AG04449 (cell line): ENCODE data around the gene FNDC3B.

Experiments used
- CTCF ChIA-PET: fragments of 350-600 bp; formaldehyde crosslinking; extraction: SDS; loops from one replicate; lab custom pipeline; 2021; ENCODE audit warnings: antibody characterized with exemption; lab: Yijun Ruan, JAX
- POLR2A ChIA-PET: fragments of 400-600, 350-600 bp; formaldehyde crosslinking; extraction: SDS; loops from one replicate; lab custom pipeline; 2020; ENCODE audit warnings: antibody characterized with exemption, inconsistent platforms; lab: Yijun Ruan, JAX
- DNase-seq: peaks from one replicate; pipeline ENCODE4 v3.0.0-alpha.2; 2010; ENCODE audit warnings: low read depth, low spot score
- H3K4me3 ChIP-seq: 2 replicates; pipeline ENCODE4 v1.5.1; 2011; ENCODE audit warnings: low read depth, mild to moderate bottlenecking, control low read depth, low read length
- TF ChIP-seq, protein P1 (sequence below): IDR thresholded peaks from one replicate; pipeline ENCODE4 v1.5.1; 2011; ENCODE audit warnings: mild to moderate bottlenecking, moderate library complexity, low read length, control low read depth, inconsistent platforms; ENCODE audit not compliant: insufficient read depth; ENCODE audit errors: missing control alignments

Gene FNDC3B

DNA sequence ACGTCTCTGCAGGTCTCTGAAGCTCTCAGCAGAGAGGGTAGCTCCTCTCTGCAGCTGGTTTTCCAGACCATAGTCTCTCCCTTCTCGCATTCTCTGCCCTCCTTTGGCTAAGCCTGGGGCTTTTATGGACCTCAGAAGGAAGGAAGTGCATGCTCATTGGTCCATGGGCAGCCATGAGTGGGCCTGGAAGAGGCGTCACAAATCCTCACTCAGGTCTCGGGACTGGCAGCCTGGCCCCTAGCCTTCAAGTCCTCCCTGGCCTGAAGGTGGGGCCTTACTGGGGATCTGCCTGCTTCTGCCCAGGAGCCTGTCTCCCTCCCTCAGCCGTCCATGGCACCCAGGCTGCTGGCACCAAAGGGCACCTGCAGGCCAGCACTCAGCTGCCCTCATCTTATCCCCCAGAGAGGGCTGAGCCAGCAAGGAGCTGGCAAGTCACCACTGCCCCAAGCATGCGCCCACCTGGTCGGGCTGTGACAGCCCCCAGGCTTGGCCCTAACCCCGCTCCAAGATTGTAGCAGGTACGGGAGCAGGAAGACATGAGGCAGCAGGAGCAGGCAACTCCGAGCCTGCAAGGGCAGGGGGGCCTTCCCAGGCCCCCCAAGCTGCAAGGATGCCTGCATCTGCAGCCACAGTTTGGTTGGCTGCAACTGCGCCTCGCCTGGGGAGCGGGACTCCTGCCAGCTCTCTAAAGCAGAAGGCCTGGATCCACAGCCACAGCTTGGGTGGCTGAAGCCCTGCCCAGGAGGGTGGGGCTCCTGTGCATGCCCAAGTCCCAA, 371.5 kb downstream of the FNDC3B start:
- ChIA-PET CTCF (no interaction called here), POLR2A (interaction anchor here (1.2 kb wide), 1 partner anchor 19 kb away, joined by 3 read pairs; no protein-coding TSS in a partner anchor)
- DNase-seq: no peak
- TF ChIP-seq, protein P1, sequence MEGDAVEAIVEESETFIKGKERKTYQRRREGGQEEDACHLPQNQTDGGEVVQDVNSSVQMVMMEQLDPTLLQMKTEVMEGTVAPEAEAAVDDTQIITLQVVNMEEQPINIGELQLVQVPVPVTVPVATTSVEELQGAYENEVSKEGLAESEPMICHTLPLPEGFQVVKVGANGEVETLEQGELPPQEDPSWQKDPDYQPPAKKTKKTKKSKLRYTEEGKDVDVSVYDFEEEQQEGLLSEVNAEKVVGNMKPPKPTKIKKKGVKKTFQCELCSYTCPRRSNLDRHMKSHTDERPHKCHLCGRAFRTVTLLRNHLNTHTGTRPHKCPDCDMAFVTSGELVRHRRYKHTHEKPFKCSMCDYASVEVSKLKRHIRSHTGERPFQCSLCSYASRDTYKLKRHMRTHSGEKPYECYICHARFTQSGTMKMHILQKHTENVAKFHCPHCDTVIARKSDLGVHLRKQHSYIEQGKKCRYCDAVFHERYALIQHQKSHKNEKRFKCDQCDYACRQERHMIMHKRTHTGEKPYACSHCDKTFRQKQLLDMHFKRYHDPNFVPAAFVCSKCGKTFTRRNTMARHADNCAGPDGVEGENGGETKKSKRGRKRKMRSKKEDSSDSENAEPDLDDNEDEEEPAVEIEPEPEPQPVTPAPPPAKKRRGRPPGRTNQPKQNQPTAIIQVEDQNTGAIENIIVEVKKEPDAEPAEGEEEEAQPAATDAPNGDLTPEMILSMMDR: no peak
- H3K4me3 ChIP-seq: no peak overlapping the region

DNA sequence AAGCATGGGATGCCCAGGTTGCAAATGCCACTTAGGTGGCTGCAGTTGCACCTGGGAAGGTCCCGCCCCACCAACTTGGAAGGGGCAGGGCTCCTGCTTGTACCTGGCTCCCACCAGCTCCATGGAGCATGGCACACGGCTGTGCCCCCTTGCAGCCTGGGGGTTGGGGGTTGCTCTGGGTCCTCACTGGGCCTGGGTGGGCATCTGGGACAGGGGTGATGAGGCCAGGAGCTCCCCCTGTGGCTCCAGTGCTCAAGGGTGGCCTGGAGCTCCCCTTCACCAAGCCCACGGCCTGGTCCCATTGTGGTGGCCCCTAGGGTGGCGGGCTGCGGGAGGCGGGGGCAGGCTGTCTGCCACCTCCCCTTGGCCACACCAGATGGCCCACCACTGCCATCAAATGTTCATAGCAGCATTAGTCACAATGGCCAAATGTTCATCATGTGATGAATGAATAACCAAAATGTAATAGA, 372.1 kb downstream of the FNDC3B start:
- H3K4me3 ChIP-seq: no peak overlapping the region
- CTCF ChIA-PET: no interaction called here
- no peak for DNase-seq

DNA sequence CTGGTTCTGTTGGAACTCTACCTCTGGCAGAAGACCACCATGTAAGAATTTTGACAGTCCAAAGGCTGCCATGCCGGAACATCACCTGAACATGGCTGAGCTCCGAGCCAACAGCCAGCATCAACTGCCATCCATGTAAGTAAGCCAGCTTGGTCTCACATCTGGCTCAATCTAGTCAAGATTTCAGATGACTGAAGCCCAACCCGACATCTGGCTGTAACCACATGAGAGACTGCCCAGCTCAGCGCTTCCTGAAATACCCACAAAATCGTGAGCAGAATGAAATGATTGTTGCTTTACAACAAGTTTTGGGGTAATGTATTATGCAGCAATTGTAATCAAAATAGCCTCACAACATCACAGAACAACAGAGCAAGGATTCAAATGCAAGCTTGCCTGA, 375.9 kb downstream of the FNDC3B start:
- no peak overlapping the region for H3K4me3 ChIP-seq
- DNase-seq: no peak
- ChIA-PET CTCF (no interaction called here), POLR2A (no interaction called here)
- TF ChIP-seq, protein P1: no peak

More for the DNA sequence above, 372.1 kb downstream of the FNDC3B start:
- TF ChIP-seq, protein P1: no peak
- POLR2A ChIA-PET: interaction anchor here (1.2 kb wide), 1 partner anchor 20 kb away, joined by 3 read pairs; no protein-coding TSS in a partner anchor

GRCh38 chr3:172437713-172438112, 398.3 kb downstream of the FNDC3B start:
- H3K4me3 ChIP-seq: no peak overlapping the region
- ChIA-PET POLR2A (no interaction called here), CTCF (no interaction called here)
- TF ChIP-seq, protein P1: no peak
- DNase-seq: no peak

- CTCF ChIA-PET: no interaction called here
- TF ChIP-seq, protein P1: no peak
- POLR2A ChIA-PET: no interaction called here
- no peak overlapping the region for H3K4me3 ChIP-seq
- DNase-seq: no peak
These were observed 398.8 kb downstream of the FNDC3B start for GRCh38 chr3:172438186-172438585.

GRCh38 chr3:172441581-172441980, 402.2 kb downstream of the FNDC3B start:
- CTCF ChIA-PET: interaction anchor here (1.8 kb wide), 1 partner anchor 20 kb away, joined by 6 read pairs; no protein-coding TSS in a partner anchor
- TF ChIP-seq, protein P1: no peak
- DNase-seq: no peak
- POLR2A ChIA-PET: no interaction called here
- H3K4me3 ChIP-seq: no peak overlapping the region
